ENCODE measurements around the gene TCEAL7.
A peak's percentile ranks its signal among the peaks of the same experiment; 100 is the strongest.

TCEAL7 gene

GRCh38 chrX:103369479-103369878 lies 39.4 kb downstream of the TCEAL7 start:
- H3K36me3 ChIP-seq (ENCODE audit: insufficient read depth, low read length) = no peaks in the 10 kb centered on the region
- H3K27ac ChIP-seq (ENCODE audit: low read depth, low read length) = no peak overlapping the region
- H3K9ac ChIP-seq (ENCODE audit: low read length) = no peak overlapping the region
- H3K4me1 ChIP-seq (ENCODE audit: insufficient read depth, low read length) = no peaks in the 10 kb centered on the region
- peaks cover 0 to 3% of the 10 kb centered on the region in 2 donors for H3K27me3 ChIP-seq (ENCODE audit: control insufficient read depth in 1 of 2, insufficient read depth in 2 of 2, low read length in 2 of 2)
- H3K9me3 ChIP-seq (ENCODE audit: low read length) = no peaks in the 10 kb centered on the region
- no peak overlapping the region for H3K4me3 ChIP-seq (ENCODE audit: low read depth in 1 of 2, low read length in 2 of 2)

DNA sequence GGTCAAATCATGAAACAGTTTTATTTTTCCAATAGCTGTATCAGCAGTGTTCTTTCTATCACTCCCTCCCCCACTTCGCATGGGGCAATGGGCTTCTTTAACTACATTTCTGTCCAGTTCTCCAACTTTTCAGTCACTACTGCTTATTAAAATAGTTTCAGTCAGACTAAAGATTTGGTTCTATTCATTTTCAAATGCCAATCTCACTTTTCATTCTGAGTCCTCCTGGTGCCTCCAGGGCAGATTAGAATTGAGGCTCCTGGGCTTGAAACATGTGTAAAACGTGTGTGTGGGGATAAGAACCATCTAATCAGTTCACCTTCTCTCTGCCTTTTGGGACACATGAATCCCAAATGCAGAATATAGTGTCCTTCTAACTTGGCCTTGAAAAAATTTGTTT lies 42.8 kb downstream of the TCEAL7 start:
- Histone ChIP-seq H3K4me1 (ENCODE audit: insufficient read depth, low read length) (no peaks in the 10 kb centered on the region), H3K27me3 (ENCODE audit: control insufficient read depth in 1 of 2, insufficient read depth in 2 of 2, low read length in 2 of 2) (no peaks in the 10 kb centered on the region), H3K27ac (ENCODE audit: low read depth, low read length) (no peak overlapping the region), H3K9me3 (ENCODE audit: low read length) (no peaks in the 10 kb centered on the region), H3K36me3 (ENCODE audit: insufficient read depth, low read length) (no peaks in the 10 kb centered on the region), H3K4me3 (ENCODE audit: low read depth in 1 of 2, low read length in 2 of 2) (no peak overlapping the region), H3K9ac (ENCODE audit: low read length) (no peak overlapping the region)

GRCh38 chrX:103373581-103373980 lies 43.5 kb downstream of the TCEAL7 start:
- Histone ChIP-seq H3K27ac (ENCODE audit: low read depth, low read length) (no peak overlapping the region), H3K4me1 (ENCODE audit: insufficient read depth, low read length) (no peaks in the 10 kb centered on the region), H3K9ac (ENCODE audit: low read length) (no peak overlapping the region), H3K36me3 (ENCODE audit: insufficient read depth, low read length) (no peaks in the 10 kb centered on the region), H3K9me3 (ENCODE audit: low read length) (no peaks in the 10 kb centered on the region), H3K27me3 (ENCODE audit: control insufficient read depth in 1 of 2, insufficient read depth in 2 of 2, low read length in 2 of 2) (no peaks in the 10 kb centered on the region), H3K4me3 (ENCODE audit: low read depth in 1 of 2, low read length in 2 of 2) (no peak overlapping the region)

DNA sequence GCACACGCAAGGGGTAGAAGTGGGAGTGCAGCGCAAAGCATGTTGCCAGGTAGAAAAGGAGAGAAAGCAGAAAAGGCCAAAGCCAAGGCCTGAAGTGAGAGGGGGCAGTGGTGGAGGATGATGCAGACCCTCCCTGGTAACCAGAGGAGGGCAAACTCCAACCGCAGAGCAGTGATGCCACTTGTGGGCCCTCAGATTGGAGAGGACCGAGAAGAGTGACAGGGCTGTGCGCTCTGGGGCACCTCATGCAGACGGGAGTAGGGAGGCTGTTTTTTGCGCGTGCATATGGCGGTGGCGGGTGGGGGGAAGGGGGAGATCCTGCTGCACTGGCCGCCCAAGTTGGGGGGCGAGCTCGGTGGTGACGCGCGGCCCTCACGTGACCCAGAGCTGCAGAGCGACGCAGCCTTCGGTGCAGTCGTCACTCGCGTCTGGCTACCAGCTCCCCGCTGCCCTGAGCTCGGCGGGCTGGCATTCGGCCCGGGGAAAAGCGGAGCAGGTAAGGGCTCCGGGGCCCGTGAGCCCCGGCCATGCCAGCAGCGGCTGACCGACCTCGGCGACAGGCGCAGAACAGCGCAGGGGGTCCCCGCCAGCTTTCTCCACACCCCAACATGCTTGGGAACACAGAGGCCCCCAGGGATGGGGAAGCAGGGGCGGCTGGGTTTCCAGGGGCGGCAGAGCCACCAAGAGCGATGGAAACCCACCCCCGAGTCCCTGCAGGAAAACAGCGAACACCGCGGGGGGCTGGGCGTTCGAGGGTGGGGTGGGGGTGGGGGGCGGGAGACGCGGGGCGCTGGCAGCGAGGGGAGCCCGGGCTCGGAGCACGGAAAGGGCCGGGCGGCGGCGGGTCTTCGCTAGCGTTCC lies 46.3 kb downstream of the TCEAL7 start, which contains the start of gene BEX3:
Gene BEX3, plus strand, starts transcription at position 421 of the 861 bp plus-strand sequence. CDS start 984 bp downstream, outside the sequence.
- H3K27ac ChIP-seq (ENCODE audit: low read depth, low read length) = peak within 1 kb of the TSS; percentile 51

GRCh38 chrX:103376979-103377324 lies 46.9 kb downstream of the TCEAL7 start:
- Histone ChIP-seq H3K27me3 (ENCODE audit: control insufficient read depth in 1 of 2, insufficient read depth in 2 of 2, low read length in 2 of 2) (no peaks in the 10 kb centered on the region), H3K4me3 (ENCODE audit: low read depth in 1 of 2, low read length in 2 of 2) (peak overlapping the region; percentile 27 to 41), H3K27ac (ENCODE audit: low read depth, low read length) (no peak overlapping the region), H3K9ac (ENCODE audit: low read length) (no peak overlapping the region), H3K36me3 (ENCODE audit: insufficient read depth, low read length) (no peaks in the 10 kb centered on the region), H3K9me3 (ENCODE audit: low read length) (no peaks in the 10 kb centered on the region), H3K4me1 (ENCODE audit: insufficient read depth, low read length) (no peaks in the 10 kb centered on the region)

More for the DNA sequence above, 46.3 kb downstream of the TCEAL7 start, which contains the start of gene BEX3:
- Histone ChIP-seq H3K4me1 (ENCODE audit: insufficient read depth, low read length) (no peaks in the 10 kb centered on the region), H3K36me3 (ENCODE audit: insufficient read depth, low read length) (no peaks in the 10 kb centered on the region), H3K9ac (ENCODE audit: low read length) (no peak within 1 kb of the TSS), H3K4me3 (ENCODE audit: low read depth in 1 of 2, low read length in 2 of 2) (peak within 1 kb of the TSS; percentile 43 to 57), H3K9me3 (ENCODE audit: low read length) (no peaks in the 10 kb centered on the region), H3K27me3 (ENCODE audit: control insufficient read depth in 1 of 2, insufficient read depth in 2 of 2, low read length in 2 of 2) (no peaks in the 10 kb centered on the region)

DNA sequence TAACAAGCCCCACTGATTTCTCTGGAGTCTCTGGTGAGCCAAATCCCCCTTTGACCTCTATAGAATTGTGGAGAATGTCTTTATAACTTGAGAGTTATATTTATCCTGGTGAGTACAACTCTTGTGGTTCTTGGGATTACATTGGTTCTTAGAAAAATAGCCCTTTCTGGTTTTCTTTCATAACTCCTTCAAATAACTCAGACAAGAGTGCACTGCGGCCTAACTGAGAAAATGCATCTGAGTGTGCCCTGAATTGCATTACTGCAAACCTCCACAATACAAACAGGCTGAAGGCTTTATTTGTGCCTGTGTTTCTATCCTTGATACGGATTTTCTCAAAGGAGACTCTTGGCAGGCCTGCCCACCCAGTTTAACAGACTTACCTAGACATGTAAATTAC lies 49.0 kb downstream of the TCEAL7 start:
- H3K4me3 ChIP-seq (ENCODE audit: low read depth in 1 of 2, low read length in 2 of 2) = no peak overlapping the region
- H3K27ac ChIP-seq (ENCODE audit: low read depth, low read length) = no peak overlapping the region
- H3K9ac ChIP-seq (ENCODE audit: low read length) = no peak overlapping the region
- no peaks in the 10 kb centered on the region for H3K4me1 ChIP-seq (ENCODE audit: insufficient read depth, low read length)
- no peaks in the 10 kb centered on the region for H3K9me3 ChIP-seq (ENCODE audit: low read length)
- no peaks in the 10 kb centered on the region for H3K36me3 ChIP-seq (ENCODE audit: insufficient read depth, low read length)
- no peaks in the 10 kb centered on the region for H3K27me3 ChIP-seq (ENCODE audit: control insufficient read depth in 1 of 2, insufficient read depth in 2 of 2, low read length in 2 of 2)
